KMS-11 (cell line): ENCODE results near the gene TMEM161B.

ENCODE experiments used
- H2AFZ ChIP-seq: fragments of 200-600 bp; sonication (generic); 2 replicates; pipeline ENCODE4 v1.6.1; 2016; ENCODE audit warnings: antibody characterized with exemption, mixed run types, low read depth
- H3K27ac ChIP-seq: fragments of 200-600 bp; sonication (generic); 2 replicates; pipeline ENCODE4 v1.6.1; 2016; ENCODE audit warnings: mild to moderate bottlenecking, mixed run types
- H3K27me3 ChIP-seq: fragments of 200-600 bp; sonication (generic); 2 replicates; pipeline ENCODE4 v1.6.1; 2017; ENCODE audit warnings: mild to moderate bottlenecking, low read depth, mixed run types, moderate library complexity; ENCODE audit not compliant: insufficient read depth
- H3K36me3 ChIP-seq: fragments of 200-600 bp; sonication (generic); 2 replicates; pipeline ENCODE4 v1.6.1; 2017; ENCODE audit warnings: mild to moderate bottlenecking, mixed run types; ENCODE audit not compliant: insufficient read depth
- H3K4me1 ChIP-seq: fragments of 200-600 bp; sonication (generic); 2 replicates; pipeline ENCODE4 v1.6.1; 2016; ENCODE audit warnings: mild to moderate bottlenecking, low read depth, mixed run types; ENCODE audit not compliant: poor library complexity, severe bottlenecking
- H3K4me2 ChIP-seq: fragments of 200-600 bp; sonication (generic); 2 replicates; pipeline ENCODE4 v1.7.0; 2016; ENCODE audit warnings: mild to moderate bottlenecking, mixed run types
- H3K4me3 ChIP-seq: fragments of 200-600 bp; sonication (generic); IDR thresholded peaks from 2 replicates; pipeline ENCODE4 v1.6.1; 2017; ENCODE audit warnings: low read depth, low read length, mixed read lengths; ENCODE audit not compliant: insufficient read depth
- H3K79me2 ChIP-seq: fragments of 200-600 bp; sonication (generic); 2 replicates; pipeline ENCODE4 v1.6.1; 2016; ENCODE audit warnings: low read depth, mixed run types; ENCODE audit not compliant: insufficient read depth
- H3K9ac ChIP-seq: fragments of 200-600 bp; sonication (generic); 2 replicates; pipeline ENCODE4 v1.6.1; 2016; ENCODE audit warnings: mild to moderate bottlenecking, mixed run types
- H4K20me1 ChIP-seq: fragments of 200-600 bp; sonication (generic); 2 replicates; pipeline ENCODE4 v1.6.1; 2016; ENCODE audit warnings: mild to moderate bottlenecking, mixed run types; ENCODE audit not compliant: insufficient read depth
- CTCF ChIP-seq: fragments of 200-600 bp; sonication (generic); conservative IDR thresholded peaks from 2 replicates; pipeline ENCODE4 v1.6.1; 2017; ENCODE audit warnings: low read depth, mild to moderate bottlenecking, antibody characterized with exemption, low read length, moderate library complexity, mixed read lengths

TMEM161B gene

GRCh38 chr5:88288528-88289197 is 20.0 kb upstream of the TMEM161B start:
- Histone ChIP-seq H3K4me1 (no peaks in the 10 kb centered on the region), H3K4me3 (no peak overlapping the region), H3K4me2 (no peak overlapping the region), H3K27ac (no peak overlapping the region), H3K79me2 (no peaks in the 10 kb centered on the region), H2AFZ (no peak overlapping the region), H3K27me3 (no peaks in the 10 kb centered on the region), H3K9ac (no peak overlapping the region), H4K20me1 (no peaks in the 10 kb centered on the region), H3K36me3 (no peaks in the 10 kb centered on the region)
- no peak for TF ChIP-seq CTCF

- no peaks in the 10 kb centered on the region for H3K4me1 ChIP-seq
- no peak for TF ChIP-seq CTCF
- H3K27me3 ChIP-seq = no peaks in the 10 kb centered on the region
- H3K36me3 ChIP-seq = no peaks in the 10 kb centered on the region
- H2AFZ ChIP-seq = no peak overlapping the region
- H4K20me1 ChIP-seq = no peaks in the 10 kb centered on the region
- no peak overlapping the region for H3K9ac ChIP-seq
- H3K79me2 ChIP-seq = no peaks in the 10 kb centered on the region
- no peak overlapping the region for H3K27ac ChIP-seq
- H3K4me2 ChIP-seq = no peak overlapping the region
- no peak overlapping the region for H3K4me3 ChIP-seq
Measured at GRCh38 chr5:88287846-88288527, 19.3 kb upstream of the TMEM161B start.

- Histone ChIP-seq H4K20me1 (no peaks in the 10 kb centered on the region), H3K4me1 (no peaks in the 10 kb centered on the region), H3K79me2 (no peaks in the 10 kb centered on the region), H3K9ac (no peak overlapping the region), H3K36me3 (no peaks in the 10 kb centered on the region), H3K4me3 (no peak overlapping the region), H3K27me3 (no peaks in the 10 kb centered on the region), H3K27ac (no peak overlapping the region), H2AFZ (no peak overlapping the region), H3K4me2 (no peak overlapping the region)
- TF ChIP-seq CTCF = no peak
Measured at GRCh38 chr5:88287302-88287701, 18.7 kb upstream of the TMEM161B start.

- Histone ChIP-seq H3K79me2 (no peaks in the 10 kb centered on the region), H3K27ac (no peak overlapping the region), H3K36me3 (no peaks in the 10 kb centered on the region), H3K4me1 (no peaks in the 10 kb centered on the region), H3K4me3 (no peak overlapping the region), H3K9ac (no peak overlapping the region), H3K4me2 (no peak overlapping the region), H3K27me3 (no peaks in the 10 kb centered on the region), H2AFZ (no peak overlapping the region), H4K20me1 (no peaks in the 10 kb centered on the region)
- TF ChIP-seq CTCF = no peak
Measured at GRCh38 chr5:88283690-88284089, 15.0 kb upstream of the TMEM161B start.
